MV-4-11 (cell line): ENCODE measurements around the gene SDCBP2.
A peak's percentile ranks its signal among the peaks of the same experiment; 100 is the strongest.

Experiments used
- DNase-seq: peaks from one replicate; lab custom pipeline; 2025; lab: John Stamatoyannopoulos, UW

Gene SDCBP2, protein sequence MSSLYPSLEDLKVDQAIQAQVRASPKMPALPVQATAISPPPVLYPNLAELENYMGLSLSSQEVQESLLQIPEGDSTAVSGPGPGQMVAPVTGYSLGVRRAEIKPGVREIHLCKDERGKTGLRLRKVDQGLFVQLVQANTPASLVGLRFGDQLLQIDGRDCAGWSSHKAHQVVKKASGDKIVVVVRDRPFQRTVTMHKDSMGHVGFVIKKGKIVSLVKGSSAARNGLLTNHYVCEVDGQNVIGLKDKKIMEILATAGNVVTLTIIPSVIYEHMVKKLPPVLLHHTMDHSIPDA

DNA sequence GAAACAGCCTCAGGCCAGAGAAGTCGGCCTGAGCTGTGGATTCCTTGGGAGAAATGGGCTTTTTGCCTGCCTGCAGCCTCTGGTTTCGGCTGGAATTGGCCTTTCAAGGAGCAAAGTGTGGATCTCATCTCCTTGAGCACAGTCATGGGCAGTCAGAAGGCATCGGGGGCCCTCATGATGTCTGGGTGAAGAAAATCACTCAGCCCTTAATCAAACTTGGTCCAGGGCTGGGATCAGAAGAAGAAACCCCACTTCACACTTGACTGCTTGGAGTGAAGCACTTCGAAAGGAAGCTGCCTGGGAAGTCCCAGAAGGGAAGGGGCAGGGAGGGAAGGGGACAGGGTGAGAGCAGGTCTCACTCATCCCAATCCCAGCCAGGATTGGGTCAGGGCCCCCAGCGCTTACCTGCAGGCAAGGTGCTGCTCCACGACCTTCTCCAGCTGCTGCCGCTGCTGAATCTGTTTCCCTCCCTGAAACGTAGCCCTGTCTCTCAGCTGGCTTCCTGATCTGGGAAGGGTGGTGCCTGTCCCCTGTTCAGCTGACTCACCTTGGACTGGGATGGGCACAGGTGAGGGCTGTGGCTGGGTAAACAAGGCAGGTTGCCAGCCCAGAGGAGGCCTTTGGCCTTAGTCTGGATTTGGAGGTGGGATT lies at the start of gene SDCBP2:
SDCBP2 (minus strand) TSS at position 460 of the 651 bp plus-strand sequence. CDS start 8,723 bp downstream, outside the sequence.
- DNase-seq = no peak

DNA sequence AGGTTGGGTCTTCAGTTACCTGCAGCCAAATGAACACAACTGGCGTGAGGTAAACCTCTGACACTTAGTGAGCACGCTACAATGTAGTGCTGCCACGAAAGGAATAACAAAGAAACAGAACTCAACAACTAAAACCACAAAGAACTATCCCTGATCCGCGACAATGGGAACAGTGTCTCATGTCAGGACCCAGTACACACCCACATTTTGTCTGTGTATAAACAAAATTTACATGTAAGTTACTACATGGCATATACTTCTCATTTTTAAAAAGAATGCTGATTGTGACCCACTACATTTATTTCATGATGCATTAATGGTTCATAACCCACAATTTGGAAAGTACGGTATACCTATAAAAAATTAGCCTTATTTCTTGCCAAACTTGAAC lies 49.8 kb upstream of the SDCBP2 start:
- no peak for DNase-seq

DNA sequence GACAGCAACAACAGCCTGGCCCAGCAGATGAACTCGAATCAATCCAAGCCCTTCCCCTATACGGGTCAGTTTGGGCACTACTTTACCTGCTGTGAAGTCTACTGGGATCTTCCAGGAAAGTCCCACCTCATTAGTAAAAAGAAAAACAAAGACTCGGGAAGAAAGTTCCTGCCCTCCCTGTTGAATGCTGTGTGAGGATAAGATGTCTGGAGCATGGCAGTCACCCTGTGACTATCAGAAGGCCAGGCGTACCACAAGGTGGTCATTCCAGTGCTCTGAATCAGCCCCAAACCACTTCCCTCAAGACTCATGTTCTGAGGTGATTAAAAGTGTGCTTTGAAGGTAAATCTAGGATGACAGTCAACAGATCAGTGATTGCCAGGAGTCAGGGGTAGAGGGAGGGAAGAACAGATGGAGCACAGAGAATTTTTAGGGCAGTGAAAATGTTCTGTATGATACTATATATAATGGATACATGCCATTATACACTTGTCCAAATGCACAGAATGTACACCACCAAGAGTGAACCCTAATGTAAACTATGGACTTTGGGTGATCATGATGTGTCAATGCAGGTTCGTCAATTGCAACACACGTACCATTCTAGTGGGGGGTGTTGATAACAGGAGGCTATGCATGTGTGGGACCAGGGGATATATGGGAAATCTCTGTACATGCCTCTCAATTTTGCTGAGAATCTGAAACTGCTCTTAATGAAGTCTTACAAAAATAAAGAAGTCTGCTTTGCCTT lies 49.2 kb upstream of the SDCBP2 start:
- DNase-seq = no peak

DNA sequence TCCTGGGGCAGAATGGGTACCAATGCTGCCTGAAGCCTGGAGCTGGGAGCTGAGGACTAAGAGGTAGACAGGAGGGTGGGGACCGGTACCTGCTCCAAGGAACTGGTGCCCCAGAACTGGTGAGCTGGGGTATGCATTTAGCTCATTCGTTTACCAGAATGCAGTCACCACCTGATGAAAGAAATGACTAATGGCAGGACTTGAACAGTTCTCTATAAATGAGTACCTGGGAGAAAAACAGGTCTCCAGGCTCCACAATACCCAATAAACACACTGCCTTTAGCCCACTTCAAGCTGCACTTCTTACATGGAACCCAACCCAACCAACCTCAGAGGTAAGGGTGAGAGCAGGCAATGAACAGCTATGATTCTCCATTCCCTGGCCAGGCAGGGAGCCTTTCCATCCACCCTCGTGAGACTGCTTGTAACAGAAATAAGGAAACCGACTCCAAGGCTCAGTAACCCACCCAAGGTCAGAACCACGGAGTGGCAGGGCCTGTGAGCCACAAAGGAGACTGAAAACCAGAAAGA lies 48.5 kb upstream of the SDCBP2 start:
- DNase-seq = no peak

DNA sequence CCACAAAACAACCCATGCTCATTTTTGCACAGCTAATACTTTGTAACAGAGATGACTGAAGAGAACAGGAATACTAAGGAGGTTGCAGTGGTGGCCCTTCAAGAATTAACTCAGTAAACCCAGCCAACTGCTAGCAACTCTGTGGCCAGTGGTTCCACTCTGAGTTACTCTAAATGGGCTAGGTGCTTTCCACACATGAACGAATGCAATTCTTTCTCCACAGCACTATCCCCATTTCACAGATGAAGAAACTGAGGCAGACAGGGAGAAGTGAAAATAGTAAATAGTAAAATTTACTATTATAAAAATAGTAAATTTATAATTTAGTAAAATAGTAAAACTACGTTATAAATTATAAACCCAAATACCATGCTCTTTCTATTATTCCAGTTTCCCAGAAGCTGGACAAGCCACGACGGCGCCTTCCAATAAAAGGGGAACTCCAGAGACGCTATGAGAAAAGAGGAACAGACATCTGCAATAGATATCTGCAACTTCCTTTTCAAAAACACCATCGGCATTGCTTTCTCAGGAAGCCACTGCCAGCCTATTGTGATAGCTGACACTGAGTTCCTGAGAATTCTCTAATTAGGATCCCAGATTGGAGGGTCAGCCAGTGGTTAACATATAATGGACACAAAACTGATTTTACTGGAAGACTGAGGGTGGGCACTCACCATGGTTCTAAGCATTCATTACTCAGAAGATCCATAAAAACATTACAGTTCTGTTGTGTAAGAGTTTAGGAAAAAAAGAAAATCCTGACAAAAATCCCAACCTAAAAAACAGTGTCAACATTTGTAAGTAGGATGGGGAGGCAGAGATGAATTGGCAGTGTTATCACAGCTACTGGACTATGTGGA lies 47.7 kb upstream of the SDCBP2 start:
- DNase-seq = peak; percentile 86

DNA sequence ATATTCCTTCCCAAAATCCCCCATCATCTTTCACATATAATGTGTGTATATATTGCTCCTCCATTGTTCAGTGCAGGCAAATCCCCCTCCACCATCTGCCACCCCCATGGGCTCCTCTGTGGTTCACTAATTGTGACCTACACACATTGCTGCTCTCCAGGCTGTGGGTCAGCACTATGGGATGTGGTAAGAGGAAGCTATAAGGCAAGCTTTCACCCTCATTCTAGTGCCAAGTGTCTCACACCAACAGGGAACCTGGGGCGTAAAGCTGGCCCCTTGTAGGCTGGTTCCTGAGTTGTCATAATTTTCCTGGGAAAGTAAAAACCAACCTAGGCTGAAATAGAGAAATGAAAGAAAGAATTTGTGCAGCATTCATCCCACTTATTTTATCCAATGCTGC lies 47.1 kb upstream of the SDCBP2 start:
- peak; percentile 67 for DNase-seq

DNA sequence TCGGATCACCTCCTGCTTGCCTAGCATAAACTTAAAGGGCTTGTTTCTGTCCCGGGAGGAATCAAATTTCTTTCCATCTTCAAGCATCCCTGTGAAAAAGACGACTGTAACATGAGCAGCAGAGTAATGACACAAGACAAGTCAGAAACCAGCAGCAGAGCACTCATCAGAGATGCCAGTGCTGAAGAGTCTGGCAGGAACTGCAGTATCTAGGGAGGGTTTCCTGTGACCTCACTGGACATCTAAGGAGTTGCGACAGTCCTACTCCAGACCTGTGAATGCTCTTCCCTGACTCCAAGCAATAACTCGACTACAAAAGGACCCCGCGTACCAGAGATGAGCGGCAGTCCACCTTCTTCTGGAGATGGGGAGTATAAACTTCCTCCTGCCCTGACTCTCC lies 46.6 kb upstream of the SDCBP2 start:
- DNase-seq = peak; percentile 45

DNA sequence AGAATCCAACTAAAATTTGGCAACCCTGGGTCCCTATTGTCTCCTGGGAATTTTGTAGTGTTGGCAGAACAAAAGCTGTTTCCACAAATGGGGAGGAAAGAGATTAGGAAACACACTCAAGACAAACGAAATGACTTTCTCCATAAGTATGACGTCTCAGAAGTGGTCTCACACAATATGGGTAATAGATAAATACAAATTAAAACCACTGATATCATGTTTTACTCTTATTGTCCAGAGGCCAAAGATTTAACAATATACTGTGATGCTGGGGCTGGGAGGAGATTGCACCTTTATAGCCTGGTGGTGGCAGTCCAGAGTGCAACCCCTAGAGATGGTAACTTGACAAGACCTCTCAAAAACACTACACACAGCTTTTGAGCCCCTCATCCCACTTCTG lies 45.3 kb upstream of the SDCBP2 start:
- no peak for DNase-seq

DNA sequence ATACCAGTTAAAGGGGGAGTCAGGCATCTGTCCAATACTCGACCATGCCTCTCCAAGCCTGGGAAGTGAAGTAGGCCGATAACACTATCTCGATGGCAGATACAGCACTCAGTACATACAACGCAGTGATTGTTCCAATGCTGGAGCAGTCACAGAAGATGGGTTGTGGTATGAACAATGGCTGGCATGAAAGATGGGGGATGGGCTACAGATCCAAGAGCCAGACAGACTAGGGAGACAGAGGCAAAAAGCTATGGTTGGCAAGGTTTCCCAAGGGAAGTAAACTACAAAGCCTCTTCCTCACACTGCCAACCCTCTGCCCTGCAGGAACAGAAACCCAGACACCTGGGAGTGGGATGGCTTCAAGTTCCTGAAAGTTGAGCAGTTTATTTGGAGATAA lies 44.7 kb upstream of the SDCBP2 start:
- no peak for DNase-seq

DNA sequence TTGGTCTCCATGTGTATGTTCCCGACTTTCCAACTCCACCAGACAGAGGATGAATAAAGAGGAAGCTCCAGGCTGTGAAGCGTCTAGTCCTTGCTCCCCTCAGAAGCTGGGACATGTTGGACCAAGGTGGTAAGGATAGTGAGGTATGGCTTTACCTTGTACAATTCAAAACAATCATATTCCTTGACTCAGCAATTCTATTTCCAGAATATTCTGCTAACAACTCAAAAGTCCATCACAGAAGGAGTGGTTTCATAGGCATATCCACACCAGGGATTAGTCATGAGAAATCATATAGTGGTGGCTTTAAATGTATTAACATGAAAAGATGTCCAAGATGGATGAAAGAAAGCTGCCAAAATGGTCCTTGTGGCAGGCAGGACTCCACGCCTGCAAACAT lies 44.1 kb upstream of the SDCBP2 start:
- DNase-seq = no peak

DNA sequence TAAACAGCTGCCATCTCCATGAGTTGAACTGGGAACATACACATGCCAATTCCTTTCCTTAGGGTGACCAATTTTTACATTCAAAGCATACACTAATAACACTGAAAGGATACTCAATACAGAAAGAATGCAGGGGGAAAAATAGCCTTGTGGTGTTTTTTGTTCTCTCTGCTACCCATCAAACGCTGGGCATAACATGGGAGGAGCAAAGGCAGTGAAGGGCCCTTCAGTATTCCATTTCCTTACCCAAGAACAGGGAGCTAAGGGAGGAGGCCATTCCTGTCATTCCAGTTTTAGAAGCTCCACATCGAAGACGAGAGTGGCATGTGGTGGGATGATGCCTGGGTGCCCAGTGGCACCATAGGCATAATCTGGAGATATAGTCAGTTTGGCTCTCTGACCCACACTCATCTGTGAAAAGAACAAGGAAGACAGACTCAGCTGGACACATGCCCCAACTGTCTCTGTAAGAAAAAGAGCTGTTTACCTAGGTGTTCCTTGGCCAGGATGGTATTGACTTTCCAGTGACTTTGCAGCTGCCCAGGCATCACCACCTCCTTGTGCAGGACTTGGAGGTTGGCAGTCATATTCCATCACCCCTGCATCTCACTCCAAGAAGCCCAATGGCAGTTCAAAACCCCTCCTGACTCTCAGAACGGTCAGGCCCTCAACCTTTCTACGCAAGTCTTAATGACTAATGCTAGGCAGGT lies 43.0 kb upstream of the SDCBP2 start:
- DNase-seq = no peak

DNA sequence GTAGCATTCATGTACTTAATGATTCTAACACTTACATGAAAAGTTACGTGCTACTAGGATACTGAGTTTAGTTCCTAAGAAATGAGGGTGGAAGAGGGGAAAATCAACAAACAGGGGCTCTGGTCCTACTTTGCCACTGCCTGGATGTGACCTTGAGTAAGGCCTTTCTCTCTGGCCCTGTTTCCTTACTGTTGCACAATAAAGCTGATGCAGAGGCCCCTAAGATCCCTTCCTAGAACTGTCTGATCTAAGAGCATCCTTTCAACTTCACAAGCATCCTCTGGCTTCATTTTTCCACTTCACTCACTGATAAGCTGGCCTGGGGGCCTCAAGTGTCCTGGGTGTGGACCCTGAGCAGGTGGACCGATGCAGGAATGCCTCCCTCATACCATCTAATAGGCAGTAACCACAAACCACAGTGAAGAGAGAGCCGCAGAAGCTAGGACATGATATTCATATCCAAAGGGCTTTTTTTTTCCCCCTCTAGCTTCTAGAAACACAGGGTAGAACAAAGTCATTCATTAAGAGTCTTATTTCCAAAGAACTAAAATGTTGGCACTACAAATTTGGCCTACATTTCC lies 42.4 kb upstream of the SDCBP2 start:
- DNase-seq = peak; percentile 4

DNA sequence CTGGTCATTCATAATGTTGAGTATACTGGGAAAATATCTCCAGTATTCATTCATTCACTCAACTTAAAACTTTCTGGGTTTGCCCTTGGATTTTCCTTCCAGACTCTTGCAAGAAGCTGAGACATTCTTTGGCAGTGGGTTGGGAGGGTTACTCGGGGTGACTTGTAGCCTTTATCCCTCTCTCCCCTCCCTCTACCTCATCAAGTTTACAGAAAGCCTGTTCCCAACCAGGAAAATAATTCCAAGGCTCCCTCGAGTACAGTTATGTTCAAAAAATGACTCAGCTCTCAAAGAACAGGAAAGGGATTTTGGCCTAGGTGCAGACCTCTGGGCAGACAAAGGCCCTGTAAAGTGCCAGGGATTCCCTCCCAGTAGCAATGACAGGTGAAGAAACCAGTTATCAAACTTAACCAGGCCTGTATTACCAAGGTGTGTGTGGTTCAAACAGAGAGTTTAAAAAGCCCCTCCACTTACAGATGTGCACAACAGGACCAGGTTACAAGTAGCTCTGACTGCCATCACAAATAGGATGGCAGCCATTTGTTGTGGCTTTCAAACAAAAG lies 41.7 kb upstream of the SDCBP2 start:
- DNase-seq = no peak

DNA sequence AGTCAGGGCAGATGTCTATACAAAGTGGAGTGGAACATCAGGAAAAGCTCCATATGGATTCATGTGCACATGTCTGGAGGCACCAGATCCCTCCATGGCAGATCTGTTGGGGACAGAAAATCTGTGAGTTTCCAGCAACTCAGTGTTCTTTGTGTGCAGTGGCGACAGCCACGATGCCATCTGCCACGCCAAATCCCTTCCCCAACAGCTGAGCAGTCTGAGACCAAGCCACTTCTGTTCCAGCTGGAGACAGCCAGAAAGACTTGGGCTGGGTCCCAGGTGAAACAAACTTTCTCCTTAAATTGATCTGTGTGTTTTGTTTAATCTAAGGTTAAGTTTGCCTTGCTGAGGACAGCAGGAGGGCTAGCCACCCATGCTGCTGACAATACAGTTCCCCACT lies 41.0 kb upstream of the SDCBP2 start:
- no peak for DNase-seq

DNA sequence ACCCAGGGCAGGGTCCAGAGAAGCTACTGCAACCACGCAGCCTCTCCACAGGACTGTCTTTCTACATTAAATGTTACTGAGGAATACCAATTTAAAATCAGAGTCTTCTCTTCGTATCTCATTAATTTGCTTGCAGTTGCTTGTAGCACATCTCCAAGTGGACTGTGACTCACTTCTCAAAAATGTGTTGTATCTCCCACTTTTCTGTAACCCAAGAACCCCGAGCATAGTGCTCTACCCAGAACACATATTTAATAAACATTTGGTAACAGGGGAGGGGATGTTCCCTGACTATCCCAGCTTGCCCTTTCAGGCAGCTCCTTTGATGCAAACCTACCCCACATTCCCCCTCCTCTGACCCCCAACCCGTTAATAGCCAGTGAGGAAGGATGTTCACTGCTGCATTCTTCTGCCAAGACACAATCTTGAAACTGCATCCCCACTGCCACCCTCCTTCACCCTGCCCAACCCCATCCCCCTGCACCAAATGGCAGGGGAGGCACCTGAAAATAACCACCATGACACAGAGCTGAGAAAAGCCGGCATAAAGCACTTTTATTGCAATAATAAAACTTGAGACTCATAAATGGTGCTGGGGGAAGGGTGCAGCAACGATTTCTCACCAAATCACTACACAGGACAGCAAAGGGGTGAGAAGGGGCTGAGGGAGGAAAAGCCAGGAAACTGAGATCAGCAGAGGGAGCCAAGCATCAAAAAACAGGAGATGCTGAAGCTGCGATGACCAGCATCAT lies 39.7 kb upstream of the SDCBP2 start:
- no peak for DNase-seq

DNA sequence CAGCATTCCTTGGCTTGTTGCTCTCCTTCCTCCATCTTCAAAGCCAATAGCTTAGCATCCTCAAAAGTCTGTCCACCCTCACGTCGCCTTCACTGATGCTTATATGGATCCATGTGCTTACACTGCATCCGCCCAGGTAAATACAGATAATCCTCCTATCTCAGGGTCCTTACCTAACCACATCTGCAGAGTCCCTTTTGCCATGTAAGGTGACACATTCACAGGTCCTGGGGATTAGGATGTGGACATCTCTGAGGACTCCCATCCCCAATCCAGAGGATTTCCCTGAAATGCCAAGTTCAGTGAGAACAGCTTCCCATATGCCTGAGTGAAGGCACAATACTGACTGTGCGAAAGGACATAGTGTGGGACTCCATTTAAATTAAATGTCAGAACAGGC lies 38.5 kb upstream of the SDCBP2 start:
- DNase-seq = no peak

DNA sequence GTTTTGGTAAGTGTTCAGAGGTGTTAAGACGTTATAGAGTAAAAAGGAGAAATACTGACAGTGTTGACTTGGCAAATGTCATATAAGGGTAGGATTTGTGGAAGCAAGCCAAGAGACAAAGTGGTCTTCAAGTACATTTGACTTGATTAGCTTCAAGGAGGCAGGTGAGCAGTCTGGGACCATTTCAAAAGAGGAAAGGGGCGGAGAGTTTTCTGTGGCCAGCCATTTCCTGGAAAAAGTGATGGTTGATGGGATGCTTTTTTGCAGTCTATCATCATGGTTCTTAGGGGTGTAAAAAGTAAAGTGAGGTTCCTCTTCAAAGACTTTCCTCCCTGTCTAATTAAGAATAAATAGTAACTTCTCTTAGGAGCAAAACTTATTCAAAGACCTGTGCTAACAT lies 35.2 kb upstream of the SDCBP2 start:
- no peak for DNase-seq

DNA sequence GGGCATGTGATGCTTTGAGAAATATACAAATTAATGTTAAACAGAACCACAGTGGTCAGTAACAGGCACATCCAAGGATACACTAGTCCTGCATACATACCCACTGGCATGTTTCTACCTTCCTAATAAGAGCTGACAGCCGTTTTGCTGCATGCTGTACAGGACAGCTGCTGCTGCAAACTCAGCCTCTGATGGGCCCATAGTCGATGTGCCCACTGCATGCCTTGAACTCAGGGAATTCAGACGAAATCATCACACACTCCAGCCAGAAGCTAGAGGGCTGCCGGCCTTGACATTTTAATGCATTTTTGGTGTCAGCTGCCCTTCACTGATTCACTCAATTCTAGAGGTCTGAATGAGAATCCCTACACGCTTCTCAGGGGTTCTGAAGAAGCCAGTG lies 34.6 kb upstream of the SDCBP2 start:
- no peak for DNase-seq

DNA sequence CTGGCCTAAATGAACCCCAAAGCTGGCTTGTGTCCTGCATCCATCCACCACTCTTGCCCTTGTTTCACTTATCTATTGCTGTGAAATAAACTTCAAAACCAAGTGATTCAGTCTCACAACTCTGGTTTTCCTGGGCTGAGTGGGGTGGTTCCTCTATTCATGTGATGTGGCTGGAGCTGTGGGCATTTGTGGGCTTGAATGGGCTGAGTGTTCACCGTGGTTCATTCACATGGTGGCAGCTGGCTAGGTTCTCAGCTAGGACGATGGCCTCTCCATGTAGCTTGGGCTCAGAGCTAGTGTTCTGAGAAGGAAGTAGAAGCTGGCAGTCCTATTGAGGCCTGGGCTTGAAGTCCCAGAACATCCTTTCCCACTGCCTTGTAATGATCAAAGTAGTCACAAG lies 33.5 kb upstream of the SDCBP2 start:
- DNase-seq = peak; percentile 55
